ENCODE results near the gene CTNNBIP1.
A peak's percentile ranks its signal among the peaks of the same experiment; 100 is the strongest.
"Not testable (repeated sequence)": the region's sequence is repeated elsewhere in the genome, so short reads cannot be mapped to it uniquely, and the experiment has no call there.

The CTNNBIP1 gene

GRCh38 chr1:9825093-9826074 lies 84.7 kb downstream of the CTNNBIP1 start:
- peak; percentile 30 for DNase-seq

- no peak for DNase-seq
These were observed 85.4 kb downstream of the CTNNBIP1 start for GRCh38 chr1:9824702-9825089.

GRCh38 chr1:9823943-9824701 lies 85.9 kb downstream of the CTNNBIP1 start, which contains the start of gene CLSTN1:
Gene CLSTN1 (minus strand): TSS chr1:9823965. CDS start chr1:9823733, 232 bp downstream.
- DNase-seq: peak; percentile 64

- DNase-seq: no peak
These were observed 86.5 kb downstream of the CTNNBIP1 start for GRCh38 chr1:9823693-9823942.

DNA sequence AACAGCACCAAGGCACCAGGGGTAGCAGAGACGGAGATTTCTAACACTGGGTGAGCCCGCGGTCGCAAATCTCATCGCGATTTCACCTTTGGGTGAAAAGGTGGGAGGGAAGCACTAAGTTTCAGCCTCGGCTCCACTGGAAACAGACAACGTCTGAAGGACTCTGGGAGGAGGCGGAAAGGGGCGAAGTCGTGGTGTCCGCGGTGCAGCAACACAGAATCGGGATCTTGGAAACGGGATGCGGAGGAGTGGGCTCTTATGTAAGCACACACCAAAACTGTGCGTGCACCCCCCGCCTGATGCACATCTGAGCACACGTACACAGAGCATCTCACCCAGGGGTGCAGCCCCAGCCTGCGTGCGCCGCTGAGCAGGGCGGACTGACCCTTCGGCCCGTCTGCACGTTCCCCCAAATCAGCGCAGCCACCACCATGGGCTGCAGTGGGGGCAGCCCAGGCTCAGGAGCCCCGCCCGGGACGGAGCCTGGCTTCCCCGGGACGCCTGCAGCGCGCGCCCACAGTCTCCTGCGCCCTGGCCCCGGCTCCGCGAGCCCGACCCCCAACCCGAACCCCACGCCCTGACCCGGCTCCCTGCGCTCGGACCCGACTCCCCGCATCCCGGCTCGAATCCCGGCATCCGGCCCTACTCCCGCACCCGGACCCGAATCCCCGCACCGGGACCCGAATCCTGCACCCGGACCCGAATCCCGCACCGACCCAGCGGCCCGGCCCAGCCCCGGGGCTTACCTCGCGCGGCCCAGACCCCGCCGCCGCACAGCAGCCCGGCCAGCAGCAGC lies 87.0 kb downstream of the CTNNBIP1 start:
- DNase-seq: no peak

DNA sequence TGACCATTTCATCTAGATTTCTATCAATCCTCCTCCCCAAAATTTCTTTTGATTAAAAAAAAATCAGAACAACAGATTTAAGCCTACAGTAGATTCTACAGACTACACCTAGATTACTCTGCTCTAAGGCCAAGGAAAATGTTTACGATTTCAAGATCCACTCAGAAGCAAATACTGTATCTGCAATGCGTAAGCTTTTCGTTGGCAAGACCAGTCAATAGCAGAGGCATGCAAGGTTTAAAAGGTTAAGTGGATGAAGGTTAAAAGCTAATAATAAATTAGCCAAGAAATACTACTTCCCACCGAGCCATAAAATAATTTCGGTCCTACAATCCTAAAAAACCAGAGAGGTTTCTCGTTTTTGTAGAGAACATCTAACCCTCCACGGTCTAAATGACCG lies 87.6 kb downstream of the CTNNBIP1 start:
- DNase-seq: no peak

- no peak for DNase-seq
These were observed 88.4 kb downstream of the CTNNBIP1 start for GRCh38 chr1:9821710-9822109.

DNA sequence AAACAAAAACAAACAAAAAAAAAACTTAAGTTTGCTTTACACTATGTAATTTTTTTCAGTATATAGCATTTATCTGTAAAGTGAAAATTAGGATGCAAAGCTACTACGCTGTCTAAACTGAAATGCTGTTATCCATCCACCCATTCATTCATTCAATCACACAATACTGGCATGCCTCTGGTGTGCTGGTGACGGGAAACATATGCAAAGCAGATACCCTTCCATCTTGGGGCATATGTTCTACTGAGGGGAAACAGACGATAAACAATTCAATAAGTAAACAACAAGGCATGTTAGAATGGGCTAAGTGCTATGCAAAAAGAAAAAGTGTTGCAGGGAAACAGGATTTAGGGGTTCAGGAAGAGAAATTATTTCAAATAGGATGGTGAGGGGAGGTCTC lies 89.5 kb downstream of the CTNNBIP1 start:
- no peak for DNase-seq

- DNase-seq: no peak
These were observed 92.3 kb downstream of the CTNNBIP1 start for GRCh38 chr1:9817734-9818133.

DNA sequence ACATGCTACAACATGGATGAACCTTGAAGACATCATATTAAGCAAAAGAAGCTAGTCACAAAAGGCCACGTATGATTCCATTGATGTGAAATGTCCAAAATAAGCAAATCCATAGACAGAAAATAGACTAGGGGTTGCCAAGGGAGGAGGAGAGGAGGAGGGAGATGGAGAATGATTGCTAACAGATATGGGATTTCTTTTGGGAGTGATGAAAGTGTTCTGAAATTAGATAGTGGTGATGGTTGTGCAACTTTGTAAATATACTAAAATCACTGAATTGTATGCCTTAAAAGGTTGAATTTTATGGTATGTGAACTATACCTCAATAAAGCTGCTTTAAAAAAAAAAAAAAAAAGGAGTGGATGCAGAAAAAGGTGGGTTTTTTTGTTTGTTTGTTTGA lies 93.9 kb downstream of the CTNNBIP1 start:
- no peak for DNase-seq

- DNase-seq: no peak
These were observed 94.9 kb downstream of the CTNNBIP1 start for GRCh38 chr1:9815150-9815549.

GRCh38 chr1:9814619-9815018 lies 95.5 kb downstream of the CTNNBIP1 start:
- DNase-seq: no peak

DNA sequence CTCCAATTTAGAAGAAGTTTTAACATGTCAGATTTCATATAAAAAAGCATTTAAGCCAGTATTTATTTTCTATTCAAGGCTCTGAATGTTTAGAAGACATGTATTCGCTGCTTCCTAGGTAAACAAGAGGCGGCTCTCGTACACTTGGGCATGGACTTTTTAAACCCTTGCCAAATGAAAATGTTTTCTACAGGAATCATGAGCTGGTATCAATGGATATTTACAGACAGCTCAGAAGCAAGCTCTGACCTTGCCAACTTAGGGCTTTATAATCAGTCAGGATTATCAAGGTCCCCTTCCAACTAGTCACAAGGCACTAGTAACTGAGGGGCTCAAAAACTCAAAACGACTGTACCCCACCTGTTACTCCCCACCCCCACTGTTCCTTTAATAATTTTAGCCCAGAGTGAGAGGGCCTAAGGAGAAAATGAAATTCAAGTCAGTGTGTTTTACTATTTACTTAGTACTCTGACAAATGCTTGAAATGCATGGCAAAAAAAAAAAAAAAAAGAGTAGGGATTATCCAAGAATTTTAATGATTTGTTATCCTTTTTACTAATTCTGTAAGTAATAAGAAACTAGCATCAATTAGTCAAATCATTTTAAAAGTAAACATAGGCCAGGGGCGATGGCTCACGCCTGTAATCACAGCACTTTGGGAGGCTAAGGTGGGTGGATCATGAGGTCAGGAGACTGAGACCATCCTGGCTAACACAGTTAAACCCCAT lies 98.7 kb downstream of the CTNNBIP1 start:
- no peak for DNase-seq

DNA sequence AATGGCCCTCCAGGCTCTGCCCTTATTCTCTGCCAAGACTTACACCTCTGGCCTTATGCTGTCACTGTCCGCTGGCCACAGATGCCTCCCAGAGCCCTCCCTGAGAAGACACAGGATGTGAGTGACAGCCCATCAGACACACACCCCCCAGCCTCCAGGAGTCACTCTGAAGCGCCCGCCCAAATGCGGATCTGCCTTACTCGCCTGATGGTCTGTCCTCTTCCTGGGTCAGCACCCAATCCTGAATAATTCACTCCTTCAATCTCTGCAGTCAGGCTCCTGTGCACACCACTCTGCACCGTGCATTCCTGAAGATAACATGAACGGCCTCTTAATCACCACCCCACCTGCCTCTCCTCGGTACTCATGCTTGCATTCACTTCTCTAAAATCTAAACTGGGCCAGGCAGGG lies 101.0 kb downstream of the CTNNBIP1 start:
- no peak for DNase-seq

- no peak for DNase-seq
These were observed 101.6 kb downstream of the CTNNBIP1 start for GRCh38 chr1:9808459-9808858.

DNA sequence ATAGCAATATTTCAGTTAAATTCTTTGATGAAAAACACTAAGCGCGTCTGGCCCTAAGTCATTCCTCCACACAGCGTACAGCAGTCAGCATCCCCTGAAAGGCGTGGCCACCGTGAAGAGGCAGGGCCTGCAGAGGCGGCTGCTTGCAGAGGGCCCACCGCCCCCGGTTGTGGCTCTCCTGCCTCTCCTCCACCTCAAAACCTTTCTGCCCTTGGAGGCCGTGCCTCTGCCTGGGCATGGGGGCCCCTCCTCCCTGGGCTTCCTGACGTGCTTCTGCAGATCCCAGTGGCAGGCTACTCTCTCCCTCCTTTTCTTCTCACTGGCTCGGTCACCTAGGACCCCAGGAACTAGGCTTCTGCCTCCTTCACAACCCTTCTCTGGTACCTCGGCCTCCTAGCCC lies 102.5 kb downstream of the CTNNBIP1 start:
- no peak for DNase-seq

DNA sequence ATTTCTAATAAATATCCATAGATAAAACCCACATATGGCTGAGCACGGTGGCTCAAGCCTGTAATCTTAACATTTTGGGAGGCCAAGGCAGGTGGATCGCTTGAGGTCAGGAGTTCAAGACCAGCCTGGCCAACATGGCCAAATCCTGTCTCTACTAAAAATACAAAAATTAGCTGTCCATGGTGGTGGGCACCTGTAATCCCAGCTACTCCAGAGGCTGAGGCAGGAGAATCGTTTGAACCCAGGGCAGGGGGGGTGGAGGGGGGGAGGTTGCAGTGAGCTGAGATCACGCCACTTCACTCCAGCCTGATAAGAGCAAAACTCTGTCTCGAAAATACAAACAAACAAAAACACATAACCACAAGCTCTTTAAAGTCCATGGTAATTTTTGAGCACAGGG lies 104.1 kb downstream of the CTNNBIP1 start:
- not testable (repeated sequence) for DNase-seq

- DNase-seq: no peak
These were observed 105.0 kb downstream of the CTNNBIP1 start for GRCh38 chr1:9805006-9805508.

DNA sequence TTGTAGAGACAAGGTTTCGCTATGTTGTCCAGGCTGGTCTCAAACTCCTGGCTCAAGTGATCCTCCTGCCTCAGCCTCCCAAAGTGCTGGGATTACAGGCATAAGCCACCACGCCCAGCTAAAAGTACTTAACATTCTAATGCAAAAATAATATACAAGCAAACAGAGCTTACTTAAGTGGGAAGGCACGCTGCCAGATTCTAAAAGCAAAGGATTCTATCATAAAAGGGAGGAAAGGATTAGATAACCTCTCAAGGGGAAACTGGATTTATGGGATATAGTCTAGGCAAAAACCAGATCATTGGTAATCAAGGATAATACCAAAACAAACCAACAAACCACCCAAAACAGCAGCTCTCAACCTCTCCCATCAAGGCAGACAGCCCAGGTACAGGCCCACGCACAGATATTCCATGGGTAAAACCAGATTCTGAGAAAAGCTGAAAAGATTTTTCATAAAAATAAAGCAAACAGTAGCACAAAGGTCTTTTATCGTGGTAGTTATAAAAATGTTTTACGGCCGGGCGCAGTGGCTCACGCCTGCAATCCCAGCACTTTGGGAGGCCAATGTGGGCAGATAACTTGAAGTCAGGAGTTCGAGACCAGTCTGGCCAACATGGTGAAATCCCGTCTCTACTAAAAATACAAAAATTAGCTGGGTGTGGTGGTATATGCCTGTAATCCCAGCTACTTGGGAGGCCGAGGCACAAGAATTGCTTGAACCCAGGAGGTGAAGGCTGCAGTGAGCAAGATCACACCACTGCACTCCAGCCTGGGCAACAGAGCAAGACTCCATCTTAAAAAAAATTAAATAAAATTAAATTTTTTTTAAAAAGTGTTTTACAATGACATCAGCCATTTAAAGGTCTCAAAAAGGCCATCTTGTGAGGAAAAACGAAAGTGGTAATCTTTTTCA lies 106.8 kb downstream of the CTNNBIP1 start:
- not testable (repeated sequence) for DNase-seq

DNA sequence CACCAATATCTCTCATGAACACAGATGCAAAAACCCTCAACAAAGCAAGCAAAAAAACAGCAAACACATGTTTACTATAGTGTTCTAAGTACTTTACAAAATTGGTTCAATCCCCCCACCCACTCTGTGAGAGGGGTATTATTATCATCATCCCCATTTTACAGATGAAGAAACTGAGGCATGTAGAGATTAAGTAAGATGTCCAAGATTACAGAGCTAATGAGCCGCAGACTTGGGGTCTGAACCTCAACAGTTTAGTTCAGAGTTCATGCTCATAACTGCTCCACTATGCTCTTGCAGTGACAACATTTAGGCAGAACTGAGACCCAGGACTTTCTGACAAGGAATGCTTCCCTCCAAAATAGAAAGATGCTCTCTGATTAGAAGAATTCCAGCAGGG lies 108.2 kb downstream of the CTNNBIP1 start:
- DNase-seq: no peak
